A549 (cell line): ENCODE data around the gene STAC.
"Not testable (repeated sequence)": the region's sequence is repeated elsewhere in the genome, so short reads cannot be mapped to it uniquely, and the experiment has no call there.

Experiments used
- MAZ ChIP-seq: fragments of 150-350 bp; IDR thresholded peaks from 2 replicates; pipeline ENCODE4 v1.6.1; 2014; ENCODE audit warnings: antibody characterized with exemption, low read depth, low read length, borderline replicate concordance
- NR3C1 ChIP-seq: fragments of >200 bp; sonication (Bioruptor Twin); formaldehyde crosslinking; IDR thresholded peaks from 3 replicates; pipeline ENCODE4 v1.6.1; 2017
- POLR2A ChIP-seq: IDR thresholded peaks from 2 replicates; pipeline ENCODE4 v1.6.1; 2012; ENCODE audit warnings: mild to moderate bottlenecking, low read length
- POLR2AphosphoS2 ChIP-seq: conservative IDR thresholded peaks from 2 replicates; pipeline ENCODE4 v1.6.1; 2012; ENCODE audit warnings: low read length, improper control_type of control experiment, inconsistent platforms
- RCOR1 ChIP-seq: fragments of 150-350 bp; IDR thresholded peaks from 2 replicates; pipeline ENCODE4 v1.6.1; 2014; ENCODE audit warnings: antibody characterized with exemption, low read length, low read depth
- TF ChIP-seq, protein P1 (sequence below): fragments of >200 bp; sonication (Bioruptor Twin); formaldehyde crosslinking; IDR thresholded peaks from 3 replicates; pipeline ENCODE4 v1.5.1; 2016
- TF ChIP-seq, protein P2 (sequence below): IDR thresholded peaks from 2 replicates; pipeline ENCODE4 v1.6.1; 2012
- TF ChIP-seq, protein P3 (sequence below): fragments of 150-350 bp; IDR thresholded peaks from 2 replicates; pipeline ENCODE4 v1.6.1; 2014; ENCODE audit warnings: low read depth, mild to moderate bottlenecking, low read length
- TF ChIP-seq, protein P4 (sequence below): fragments of 200-600 bp; sonication (generic); IDR thresholded peaks from 2 replicates; pipeline ENCODE4 v1.6.1; 2016; ENCODE audit warnings: antibody characterized with exemption, mild to moderate bottlenecking, moderate library complexity

DNA sequence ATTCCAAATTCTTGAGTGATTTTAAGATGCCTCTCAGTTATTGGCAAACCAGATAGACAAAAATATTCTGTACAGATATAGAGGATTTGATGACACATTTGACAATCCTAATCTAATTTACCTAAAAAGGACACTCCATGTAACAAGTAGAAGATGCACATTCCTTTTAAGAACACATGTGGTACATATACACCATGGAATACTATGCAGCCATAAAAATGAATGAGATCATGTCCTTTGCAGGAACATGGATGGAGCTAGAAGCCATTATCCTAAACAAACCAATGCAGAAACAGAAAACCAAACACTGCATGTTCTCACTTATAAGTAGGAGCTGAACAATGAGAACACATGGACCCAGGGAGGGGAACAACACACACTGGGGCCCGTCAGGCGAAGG lies 119.7 kb downstream of the STAC start:
- TF ChIP-seq, protein P1, sequence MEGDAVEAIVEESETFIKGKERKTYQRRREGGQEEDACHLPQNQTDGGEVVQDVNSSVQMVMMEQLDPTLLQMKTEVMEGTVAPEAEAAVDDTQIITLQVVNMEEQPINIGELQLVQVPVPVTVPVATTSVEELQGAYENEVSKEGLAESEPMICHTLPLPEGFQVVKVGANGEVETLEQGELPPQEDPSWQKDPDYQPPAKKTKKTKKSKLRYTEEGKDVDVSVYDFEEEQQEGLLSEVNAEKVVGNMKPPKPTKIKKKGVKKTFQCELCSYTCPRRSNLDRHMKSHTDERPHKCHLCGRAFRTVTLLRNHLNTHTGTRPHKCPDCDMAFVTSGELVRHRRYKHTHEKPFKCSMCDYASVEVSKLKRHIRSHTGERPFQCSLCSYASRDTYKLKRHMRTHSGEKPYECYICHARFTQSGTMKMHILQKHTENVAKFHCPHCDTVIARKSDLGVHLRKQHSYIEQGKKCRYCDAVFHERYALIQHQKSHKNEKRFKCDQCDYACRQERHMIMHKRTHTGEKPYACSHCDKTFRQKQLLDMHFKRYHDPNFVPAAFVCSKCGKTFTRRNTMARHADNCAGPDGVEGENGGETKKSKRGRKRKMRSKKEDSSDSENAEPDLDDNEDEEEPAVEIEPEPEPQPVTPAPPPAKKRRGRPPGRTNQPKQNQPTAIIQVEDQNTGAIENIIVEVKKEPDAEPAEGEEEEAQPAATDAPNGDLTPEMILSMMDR: not testable (repeated sequence)
- TF ChIP-seq, protein P2, sequence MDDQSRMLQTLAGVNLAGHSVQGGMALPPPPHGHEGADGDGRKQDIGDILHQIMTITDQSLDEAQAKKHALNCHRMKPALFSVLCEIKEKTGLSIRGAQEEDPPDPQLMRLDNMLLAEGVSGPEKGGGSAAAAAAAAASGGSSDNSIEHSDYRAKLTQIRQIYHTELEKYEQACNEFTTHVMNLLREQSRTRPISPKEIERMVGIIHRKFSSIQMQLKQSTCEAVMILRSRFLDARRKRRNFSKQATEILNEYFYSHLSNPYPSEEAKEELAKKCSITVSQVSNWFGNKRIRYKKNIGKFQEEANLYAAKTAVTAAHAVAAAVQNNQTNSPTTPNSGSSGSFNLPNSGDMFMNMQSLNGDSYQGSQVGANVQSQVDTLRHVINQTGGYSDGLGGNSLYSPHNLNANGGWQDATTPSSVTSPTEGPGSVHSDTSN: not testable (repeated sequence)
- not testable (repeated sequence) for TF ChIP-seq RCOR1, POLR2A, POLR2AphosphoS2, MAZ, NR3C1
- TF ChIP-seq, protein P3, sequence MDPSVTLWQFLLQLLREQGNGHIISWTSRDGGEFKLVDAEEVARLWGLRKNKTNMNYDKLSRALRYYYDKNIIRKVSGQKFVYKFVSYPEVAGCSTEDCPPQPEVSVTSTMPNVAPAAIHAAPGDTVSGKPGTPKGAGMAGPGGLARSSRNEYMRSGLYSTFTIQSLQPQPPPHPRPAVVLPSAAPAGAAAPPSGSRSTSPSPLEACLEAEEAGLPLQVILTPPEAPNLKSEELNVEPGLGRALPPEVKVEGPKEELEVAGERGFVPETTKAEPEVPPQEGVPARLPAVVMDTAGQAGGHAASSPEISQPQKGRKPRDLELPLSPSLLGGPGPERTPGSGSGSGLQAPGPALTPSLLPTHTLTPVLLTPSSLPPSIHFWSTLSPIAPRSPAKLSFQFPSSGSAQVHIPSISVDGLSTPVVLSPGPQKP: not testable (repeated sequence)
- TF ChIP-seq, protein P4, sequence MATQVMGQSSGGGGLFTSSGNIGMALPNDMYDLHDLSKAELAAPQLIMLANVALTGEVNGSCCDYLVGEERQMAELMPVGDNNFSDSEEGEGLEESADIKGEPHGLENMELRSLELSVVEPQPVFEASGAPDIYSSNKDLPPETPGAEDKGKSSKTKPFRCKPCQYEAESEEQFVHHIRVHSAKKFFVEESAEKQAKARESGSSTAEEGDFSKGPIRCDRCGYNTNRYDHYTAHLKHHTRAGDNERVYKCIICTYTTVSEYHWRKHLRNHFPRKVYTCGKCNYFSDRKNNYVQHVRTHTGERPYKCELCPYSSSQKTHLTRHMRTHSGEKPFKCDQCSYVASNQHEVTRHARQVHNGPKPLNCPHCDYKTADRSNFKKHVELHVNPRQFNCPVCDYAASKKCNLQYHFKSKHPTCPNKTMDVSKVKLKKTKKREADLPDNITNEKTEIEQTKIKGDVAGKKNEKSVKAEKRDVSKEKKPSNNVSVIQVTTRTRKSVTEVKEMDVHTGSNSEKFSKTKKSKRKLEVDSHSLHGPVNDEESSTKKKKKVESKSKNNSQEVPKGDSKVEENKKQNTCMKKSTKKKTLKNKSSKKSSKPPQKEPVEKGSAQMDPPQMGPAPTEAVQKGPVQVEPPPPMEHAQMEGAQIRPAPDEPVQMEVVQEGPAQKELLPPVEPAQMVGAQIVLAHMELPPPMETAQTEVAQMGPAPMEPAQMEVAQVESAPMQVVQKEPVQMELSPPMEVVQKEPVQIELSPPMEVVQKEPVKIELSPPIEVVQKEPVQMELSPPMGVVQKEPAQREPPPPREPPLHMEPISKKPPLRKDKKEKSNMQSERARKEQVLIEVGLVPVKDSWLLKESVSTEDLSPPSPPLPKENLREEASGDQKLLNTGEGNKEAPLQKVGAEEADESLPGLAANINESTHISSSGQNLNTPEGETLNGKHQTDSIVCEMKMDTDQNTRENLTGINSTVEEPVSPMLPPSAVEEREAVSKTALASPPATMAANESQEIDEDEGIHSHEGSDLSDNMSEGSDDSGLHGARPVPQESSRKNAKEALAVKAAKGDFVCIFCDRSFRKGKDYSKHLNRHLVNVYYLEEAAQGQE: not testable (repeated sequence)
